ENCODE measurements around the gene DDX47.
"Not testable (repeated sequence)": the region's sequence is repeated elsewhere in the genome, so short reads cannot be mapped to it uniquely, and the experiment has no call there.

The DDX47 gene

DNA sequence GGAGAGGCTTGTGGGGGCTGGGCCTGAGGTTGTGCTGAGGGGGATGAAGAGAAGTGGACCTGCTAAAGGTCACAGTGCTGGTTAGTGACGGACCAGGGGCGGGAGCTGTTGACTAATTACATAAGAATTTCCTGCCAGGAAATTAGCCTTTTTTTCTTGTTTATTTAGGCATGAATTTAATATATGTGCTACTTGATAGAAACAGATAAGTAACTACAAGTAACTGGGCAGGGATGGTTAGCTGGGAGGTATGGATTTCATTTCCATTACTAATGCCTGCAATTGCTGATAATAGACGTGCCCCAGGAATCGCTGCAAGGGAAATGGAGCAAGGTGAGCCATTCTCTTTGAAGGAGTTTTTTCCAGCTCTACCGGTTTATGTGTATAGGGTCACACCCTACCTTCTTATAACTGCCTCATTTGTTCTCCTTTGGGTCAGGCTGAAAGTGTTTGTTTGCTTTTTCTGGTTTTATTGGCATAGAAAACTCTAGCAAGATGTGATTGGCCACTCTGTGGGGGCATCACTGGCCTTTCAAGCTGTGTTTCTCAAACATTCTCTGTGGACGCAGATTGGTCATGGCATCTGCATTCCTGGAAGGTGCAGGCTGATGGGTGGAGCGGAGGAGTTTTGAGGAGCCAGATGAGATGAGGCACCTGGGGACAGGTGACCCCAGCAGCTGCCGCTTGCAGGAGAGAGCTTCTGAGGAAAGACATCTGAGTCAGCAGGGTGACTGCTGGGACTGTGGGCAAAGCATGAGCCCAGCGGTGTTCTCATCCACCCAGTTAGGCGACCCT is 59.2 kb downstream of the DDX47 start:
- H3K4me3 Mint-ChIP-seq: no peak overlapping the region
- no peaks in the 10 kb centered on the region for H3K36me3 Mint-ChIP-seq
- no peaks in the 10 kb centered on the region for H3K4me1 Mint-ChIP-seq
- H3K27ac Mint-ChIP-seq: no peak overlapping the region
- H3K27me3 Mint-ChIP-seq: no peaks in the 10 kb centered on the region
- H3K9me3 Mint-ChIP-seq: no peaks in the 10 kb centered on the region

- Mint-ChIP-seq H3K36me3 (no peaks in the 10 kb centered on the region), H3K4me3 (no peak overlapping the region), H3K27me3 (no peaks in the 10 kb centered on the region), H3K27ac (no peak overlapping the region), H3K9me3 (no peaks in the 10 kb centered on the region), H3K4me1 (no peaks in the 10 kb centered on the region)
These were observed 59.8 kb downstream of the DDX47 start for GRCh38 chr12:12872934-12873275.

DNA sequence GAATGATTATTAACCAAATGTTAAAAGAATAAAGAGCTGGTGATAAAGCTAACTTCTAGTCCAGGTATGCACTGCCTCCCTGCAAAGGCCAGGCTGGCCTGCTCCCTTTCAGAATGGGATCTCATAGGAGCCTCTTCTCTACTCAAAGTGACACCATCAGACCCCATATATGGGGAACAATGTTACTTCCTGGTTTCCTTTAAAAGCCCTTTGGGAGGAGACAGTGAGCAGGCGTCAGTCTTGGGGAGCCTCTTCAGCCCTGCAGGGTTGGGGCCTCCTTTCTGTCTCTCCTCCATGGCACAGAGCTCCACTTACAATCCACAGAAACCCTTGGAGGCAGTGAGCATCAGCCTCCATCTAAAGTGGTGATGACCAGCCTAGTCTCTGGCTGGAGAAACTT is 60.9 kb downstream of the DDX47 start:
- H3K4me1 Mint-ChIP-seq: no peaks in the 10 kb centered on the region
- H3K36me3 Mint-ChIP-seq: no peaks in the 10 kb centered on the region
- no peaks in the 10 kb centered on the region for H3K27me3 Mint-ChIP-seq
- no peak overlapping the region for H3K4me3 Mint-ChIP-seq
- no peak overlapping the region for H3K27ac Mint-ChIP-seq
- no peaks in the 10 kb centered on the region for H3K9me3 Mint-ChIP-seq

DNA sequence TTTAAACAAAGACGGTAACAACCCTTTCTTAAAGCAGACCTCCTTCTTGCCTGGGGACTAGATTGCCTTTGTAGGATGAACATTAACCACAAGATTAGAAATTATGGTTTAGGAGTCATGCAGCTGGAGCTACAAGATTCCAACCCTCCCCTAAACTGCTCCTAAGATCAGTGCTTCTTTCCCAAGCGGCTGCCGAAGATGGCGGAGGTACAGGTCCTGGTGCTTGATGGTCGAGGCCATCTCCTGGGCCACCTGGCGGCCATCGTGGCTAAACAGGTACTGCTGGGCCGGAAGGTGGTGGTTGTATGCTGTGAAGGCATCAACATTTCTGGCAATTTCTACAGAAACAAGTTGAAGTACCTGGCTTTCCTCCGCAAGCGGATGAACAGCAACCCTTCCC is 62.2 kb downstream of the DDX47 start:
- not testable (repeated sequence) for H3K36me3 Mint-ChIP-seq, H3K27me3 Mint-ChIP-seq, H3K27ac Mint-ChIP-seq, H3K4me3 Mint-ChIP-seq, H3K9me3 Mint-ChIP-seq, H3K4me1 Mint-ChIP-seq

GRCh38 chr12:12877153-12877768 is 64.1 kb downstream of the DDX47 start:
- H3K4me1 Mint-ChIP-seq: peaks cover 10% of the 10 kb centered on the region
- H3K4me3 Mint-ChIP-seq: no peak overlapping the region
- no peak overlapping the region for H3K27ac Mint-ChIP-seq
- no peaks in the 10 kb centered on the region for H3K27me3 Mint-ChIP-seq
- H3K36me3 Mint-ChIP-seq: no peaks in the 10 kb centered on the region
- H3K9me3 Mint-ChIP-seq: no peaks in the 10 kb centered on the region

GRCh38 chr12:12877781-12878455 is 64.8 kb downstream of the DDX47 start:
- H3K4me1 Mint-ChIP-seq: peaks cover 10% of the 10 kb centered on the region
- H3K9me3 Mint-ChIP-seq: no peaks in the 10 kb centered on the region
- H3K4me3 Mint-ChIP-seq: no peak overlapping the region
- no peaks in the 10 kb centered on the region for H3K36me3 Mint-ChIP-seq
- no peak overlapping the region for H3K27ac Mint-ChIP-seq
- H3K27me3 Mint-ChIP-seq: no peaks in the 10 kb centered on the region

Data from activated naive CD4-positive, alpha-beta T cell treated with anti-CD3 and anti-CD28 coated beads, Interleukin-2, amount 50 U/mL, for 24 hours (primary cell).